ENCODE results near the gene BARX2. TPM values are rescaled to one million over a fixed set of nuclear protein-coding genes. Genes with fewer than 3 reads are reported as not detected.

The BARX2 gene
- polyA plus RNA-seq, 1 experiment: not detected

- POLR2A ChIA-PET: no interaction called here
- CTCF ChIA-PET: interaction anchor here (0.6 to 1.5 kb wide), 2 partner anchors 18 to 33 kb away, joined by 3 to 4 read pairs; no protein-coding TSS in a partner anchor
- DNase-seq (ENCODE audit: low read depth): no peak
- Histone ChIP-seq H3K36me3 (ENCODE audit: control insufficient read depth, insufficient read depth, low read length) (no peaks in the 10 kb centered on the region), H3K27me3 (ENCODE audit: control insufficient read depth, insufficient read depth, low read length) (no peaks in the 10 kb centered on the region), H3K4me3 (ENCODE audit: low read depth, low read length) (no peak overlapping the region)
- no peak for TF ChIP-seq CTCF (IDR thresholded peaks at IDR 0.05; ENCODE audit: insufficient read depth, low read depth, low read length)
Observed at GRCh38 chr11:129418039-129418438, 42.4 kb downstream of the BARX2 start.

- Histone ChIP-seq H3K27me3 (ENCODE audit: control insufficient read depth, insufficient read depth, low read length) (no peaks in the 10 kb centered on the region), H3K36me3 (ENCODE audit: control insufficient read depth, insufficient read depth, low read length) (no peaks in the 10 kb centered on the region), H3K4me3 (ENCODE audit: low read depth, low read length) (no peak overlapping the region)
- no peak for TF ChIP-seq CTCF (IDR thresholded peaks at IDR 0.05; ENCODE audit: insufficient read depth, low read depth, low read length)
- CTCF ChIA-PET: no interaction called here
- POLR2A ChIA-PET: no interaction called here
- DNase-seq (ENCODE audit: low read depth): no peak
Observed at GRCh38 chr11:129419386-129419785, 43.7 kb downstream of the BARX2 start.

GRCh38 chr11:129423426-129423825, 47.8 kb downstream of the BARX2 start:
- Histone ChIP-seq H3K4me3 (ENCODE audit: low read depth, low read length) (no peak overlapping the region), H3K27me3 (ENCODE audit: control insufficient read depth, insufficient read depth, low read length) (no peaks in the 10 kb centered on the region), H3K36me3 (ENCODE audit: control insufficient read depth, insufficient read depth, low read length) (no peaks in the 10 kb centered on the region)
- no peak for DNase-seq (ENCODE audit: low read depth)
- CTCF ChIA-PET: no interaction called here
- POLR2A ChIA-PET: no interaction called here
- TF ChIP-seq CTCF (IDR thresholded peaks at IDR 0.05; ENCODE audit: insufficient read depth, low read depth, low read length): no peak

GRCh38 chr11:129425214-129425613, 49.6 kb downstream of the BARX2 start:
- ChIA-PET POLR2A (no interaction called here), CTCF (no interaction called here)
- H3K27me3 ChIP-seq (ENCODE audit: control insufficient read depth, insufficient read depth, low read length): no peaks in the 10 kb centered on the region
- H3K4me3 ChIP-seq (ENCODE audit: low read depth, low read length): no peak overlapping the region
- no peak for TF ChIP-seq CTCF (IDR thresholded peaks at IDR 0.05; ENCODE audit: insufficient read depth, low read depth, low read length)
- no peak for DNase-seq (ENCODE audit: low read depth)
- no peaks in the 10 kb centered on the region for H3K36me3 ChIP-seq (ENCODE audit: control insufficient read depth, insufficient read depth, low read length)

GRCh38 chr11:129426038-129426437, 50.4 kb downstream of the BARX2 start:
- Histone ChIP-seq H3K4me3 (ENCODE audit: low read depth, low read length) (no peak overlapping the region), H3K36me3 (ENCODE audit: control insufficient read depth, insufficient read depth, low read length) (no peaks in the 10 kb centered on the region), H3K27me3 (ENCODE audit: control insufficient read depth, insufficient read depth, low read length) (no peaks in the 10 kb centered on the region)
- TF ChIP-seq CTCF (IDR thresholded peaks at IDR 0.05; ENCODE audit: insufficient read depth, low read depth, low read length): no peak
- no peak for DNase-seq (ENCODE audit: low read depth)
- ChIA-PET POLR2A (no interaction called here), CTCF (no interaction called here)

Data from BJ (cell line).